Measurements from ENCODE around the gene POLG2.

GRCh38 chr17:64484380-64484779 lies 12.5 kb downstream of the POLG2 start:
- TF ChIP-seq SP1 (IDR thresholded peaks at IDR 0.05) (no peak), SUZ12 (IDR thresholded peaks at IDR 0.05) (no peak), FOXM1 (IDR thresholded peaks at IDR 0.05; ENCODE audit: borderline replicate concordance) (no peak), PKNOX1 (IDR thresholded peaks at IDR 0.05) (no peak), CTBP1 (IDR thresholded peaks at IDR 0.05; ENCODE audit: borderline replicate concordance) (no peak), FOXA1 (IDR thresholded peaks at IDR 0.05) (no peak), NFRKB (IDR thresholded peaks at IDR 0.05) (no peak), ARNT (IDR thresholded peaks at IDR 0.05) (no peak)
